T-helper 9 cell (primary cell): ENCODE data around the gene LEPROT.
"Not testable (repeated sequence)": the region's sequence is repeated elsewhere in the genome, so short reads cannot be mapped to it uniquely, and the experiment has no call there.

Experiments
- DNase-seq: peaks from one replicate; pipeline ENCODE4 v3.0.0-alpha.2; 2020
- total RNA-seq, 2 donors: gene quantifications; one replicate each; lab custom pipeline; 2026; lab: John Stamatoyannopoulos, UW

The LEPROT gene, protein sequence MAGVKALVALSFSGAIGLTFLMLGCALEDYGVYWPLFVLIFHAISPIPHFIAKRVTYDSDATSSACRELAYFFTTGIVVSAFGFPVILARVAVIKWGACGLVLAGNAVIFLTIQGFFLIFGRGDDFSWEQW
- total RNA-seq, result 16.7 to 31.2 reads per million in 2 donors

DNA sequence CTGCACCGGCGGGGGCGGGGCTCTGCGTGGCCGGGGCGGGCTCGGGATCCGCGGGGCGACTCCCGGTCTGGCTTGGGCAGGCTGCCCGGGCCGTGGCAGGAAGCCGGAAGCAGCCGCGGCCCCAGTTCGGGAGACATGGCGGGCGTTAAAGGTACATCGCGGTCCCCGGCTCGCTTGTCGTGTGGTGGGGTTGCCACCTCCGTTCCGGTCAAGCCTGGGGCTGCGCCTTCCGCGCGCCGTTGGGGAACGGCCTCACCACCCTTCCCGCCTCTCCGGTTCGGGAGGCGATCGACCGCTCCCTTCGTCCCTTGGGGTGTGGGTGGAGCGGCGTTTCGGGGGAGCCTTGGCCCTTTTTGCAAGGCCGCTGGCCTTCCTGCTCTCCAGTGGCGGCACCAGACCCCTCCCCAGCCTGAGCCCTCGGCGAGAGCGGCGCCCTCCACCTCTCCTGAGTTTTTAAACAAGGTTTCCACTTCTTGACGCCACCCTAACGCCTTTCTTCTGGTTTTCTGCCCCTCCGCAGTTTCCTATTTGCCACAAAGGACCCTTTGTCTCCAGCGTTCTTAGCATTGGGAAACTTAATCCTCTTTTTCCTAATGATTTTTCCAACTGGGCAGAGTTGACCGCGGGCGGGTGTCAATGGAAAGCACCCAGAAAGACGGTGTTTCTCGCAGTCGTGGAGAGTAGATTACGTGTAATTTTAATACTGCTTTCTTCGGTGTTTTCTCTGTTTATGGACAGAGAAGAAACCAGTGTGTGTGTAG, at the start of gene LEPROT, which contains the start of gene LEPR:
Gene LEPROT, plus strand, starts transcription at position 79 of the 761 bp plus-strand sequence. Its CDS starts 57 bp downstream, at position 136.
Gene LEPR, plus strand, starts transcription at position 79 of the 761 bp plus-strand sequence. CDS start 144,898 bp downstream, outside the sequence.
- DNase-seq, result no peak

DNA sequence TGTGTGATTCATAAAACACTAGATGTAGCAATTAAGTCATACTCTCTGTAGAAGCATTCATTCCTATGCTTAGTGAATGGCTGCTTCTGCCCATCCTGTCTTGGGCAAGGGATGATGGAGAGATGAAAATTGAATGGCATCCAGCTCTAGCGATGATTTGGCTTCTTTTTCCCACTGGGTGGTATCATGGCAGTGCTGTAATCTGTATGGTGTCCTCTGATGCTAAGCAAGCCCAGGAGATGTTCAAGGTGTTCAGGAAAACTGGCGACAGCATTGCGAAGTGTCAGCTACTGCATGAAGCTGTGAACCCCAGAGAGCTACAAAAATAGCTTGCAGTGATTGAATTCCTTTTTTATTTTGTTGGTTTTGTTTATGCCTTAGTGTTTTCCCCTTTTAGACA, 48.9 kb upstream of the LEPROT start:
- no peak for DNase-seq

DNA sequence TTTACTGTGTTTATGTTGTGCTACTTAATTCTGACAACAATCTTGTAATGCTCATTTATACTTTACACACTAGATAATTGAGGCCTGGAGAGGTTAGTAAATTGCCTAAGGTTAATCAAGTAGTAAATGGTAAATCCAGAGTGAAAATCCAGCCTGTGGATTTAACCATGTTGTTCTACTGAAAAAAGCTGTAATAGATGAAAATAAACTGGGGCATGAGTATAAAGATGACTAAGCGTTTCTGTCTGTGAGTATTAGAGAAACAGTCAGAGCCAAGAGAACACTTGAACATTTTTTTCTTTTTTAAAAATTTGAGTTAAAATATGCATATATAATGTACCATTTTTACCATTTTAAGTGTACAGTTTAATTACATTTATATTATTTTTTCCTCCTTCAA, 47.9 kb upstream of the LEPROT start:
- DNase-seq, result no peak

DNA sequence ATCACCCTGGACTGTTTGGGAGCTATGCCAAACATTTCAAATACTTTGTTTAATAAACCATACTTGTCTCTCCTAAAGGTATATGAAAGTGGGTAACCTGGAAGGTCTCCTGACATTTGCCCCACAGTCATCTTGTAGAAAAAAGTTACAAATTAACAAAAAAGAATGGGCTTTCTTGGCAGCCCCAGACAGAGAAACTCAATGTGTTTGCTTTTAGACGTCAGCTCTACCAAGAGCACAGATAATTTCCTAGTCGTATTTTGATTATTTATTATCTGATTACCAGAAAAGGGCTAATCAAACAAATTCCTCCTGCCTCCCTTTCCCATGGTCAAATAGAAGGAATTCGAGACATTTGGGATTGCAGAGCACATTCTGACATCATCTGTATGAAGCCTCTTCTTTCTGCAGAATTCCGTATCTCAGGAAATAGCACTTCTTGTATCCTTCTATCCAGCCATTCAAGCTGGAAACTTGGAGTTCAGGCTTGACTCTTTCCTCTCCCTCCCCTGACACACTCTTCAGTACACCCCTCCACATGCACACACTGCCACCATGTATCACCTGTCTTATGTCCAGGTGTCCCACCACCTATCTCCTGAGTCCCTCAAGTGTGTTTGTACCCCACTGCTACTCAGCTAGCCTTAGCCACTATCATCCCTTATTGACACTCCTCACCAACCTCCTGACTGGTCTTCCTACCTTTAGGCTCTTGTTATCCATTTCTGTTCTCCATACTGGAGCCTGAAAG, 42.8 kb upstream of the LEPROT start:
- DNase-seq, result no peak

DNA sequence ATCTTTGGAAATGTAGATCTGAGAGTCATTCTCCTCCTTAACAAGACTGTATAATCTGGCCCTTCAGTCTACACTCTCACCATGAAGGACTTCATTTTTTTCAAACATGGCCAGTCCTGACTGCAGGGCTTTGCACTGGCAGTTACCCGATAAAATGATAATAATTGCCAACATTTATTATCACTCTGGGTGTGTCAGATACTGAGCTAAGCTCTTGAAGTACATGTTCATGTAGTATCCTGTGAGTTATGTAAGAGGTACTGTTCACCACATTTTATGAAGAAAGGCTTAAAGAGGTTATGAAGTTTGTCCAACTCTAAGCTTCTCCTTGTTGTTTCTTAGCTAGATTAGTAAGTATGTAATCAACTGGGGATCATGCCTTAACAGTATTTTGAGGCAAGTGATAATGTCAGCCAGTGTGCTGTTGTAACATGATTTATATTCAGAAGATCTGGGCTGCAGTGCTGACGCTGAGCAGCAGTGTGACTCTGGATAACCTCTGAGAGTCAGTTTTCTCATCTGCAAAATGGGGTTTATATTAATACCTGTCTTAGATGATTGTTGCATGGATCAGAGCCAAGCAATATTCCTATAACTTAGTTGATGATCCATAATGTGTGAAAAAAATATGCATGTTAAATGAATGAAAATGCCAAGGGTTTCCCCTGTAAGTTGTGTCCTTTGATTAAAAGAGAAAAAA, 42.1 kb upstream of the LEPROT start:
- DNase-seq, result no peak

DNA sequence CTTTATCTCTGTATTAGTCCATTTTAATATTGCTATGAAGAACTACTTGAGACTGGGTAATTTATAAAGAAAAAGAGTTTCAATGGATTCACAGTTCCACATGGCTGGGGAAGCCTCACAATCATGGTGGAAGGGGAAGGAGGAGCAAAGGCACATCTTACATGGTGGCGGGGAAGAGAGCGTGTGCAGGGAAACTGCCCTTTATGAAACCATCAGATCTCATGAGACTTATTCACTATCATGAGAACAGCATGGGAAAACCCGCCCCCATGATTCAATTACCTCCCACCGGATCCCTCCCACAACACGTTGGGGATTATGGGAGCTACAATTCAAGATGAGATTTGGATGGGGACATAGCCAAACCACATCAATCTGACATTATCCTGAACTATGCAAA, 36.0 kb upstream of the LEPROT start:
- DNase-seq, result not testable (repeated sequence)

DNA sequence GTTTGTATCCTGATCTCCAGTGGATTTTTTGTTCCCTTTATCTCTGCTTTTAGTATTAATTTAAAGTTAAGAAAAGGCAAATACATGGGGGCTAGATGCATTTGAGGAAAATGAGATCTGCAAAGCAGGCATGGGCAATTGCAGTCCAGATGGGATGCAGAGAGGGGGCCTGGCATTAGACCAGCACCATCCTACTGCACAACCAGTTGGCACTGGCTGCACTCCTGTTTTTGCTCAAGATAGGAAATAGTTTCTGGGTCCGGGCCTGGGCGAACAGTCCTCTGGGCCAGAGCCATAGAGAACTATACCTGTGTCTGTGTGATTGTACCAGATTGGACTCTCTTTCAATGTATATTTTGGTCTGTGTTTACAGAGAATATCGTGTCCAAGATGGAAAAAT, 34.0 kb upstream of the LEPROT start:
- no peak for DNase-seq

DNA sequence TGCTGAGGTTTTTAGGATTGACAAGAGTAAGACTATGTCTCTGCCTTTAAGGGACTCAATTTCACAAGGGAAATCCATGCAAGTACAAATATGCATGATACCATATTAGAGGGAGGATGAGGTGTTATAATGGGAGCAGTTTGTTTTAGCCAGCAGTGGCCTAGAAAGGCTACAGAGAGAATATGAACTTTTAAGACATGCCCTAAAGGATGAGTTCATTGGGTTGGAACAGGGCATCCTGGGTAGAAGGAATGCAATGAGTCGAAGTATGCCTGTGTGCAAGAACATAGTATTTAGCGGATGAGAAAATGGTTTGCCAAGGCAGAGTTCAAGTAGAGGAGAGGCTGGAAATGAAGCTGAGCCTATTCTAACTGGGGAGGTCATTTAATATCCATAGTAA, 32.6 kb upstream of the LEPROT start:
- DNase-seq, result no peak

DNA sequence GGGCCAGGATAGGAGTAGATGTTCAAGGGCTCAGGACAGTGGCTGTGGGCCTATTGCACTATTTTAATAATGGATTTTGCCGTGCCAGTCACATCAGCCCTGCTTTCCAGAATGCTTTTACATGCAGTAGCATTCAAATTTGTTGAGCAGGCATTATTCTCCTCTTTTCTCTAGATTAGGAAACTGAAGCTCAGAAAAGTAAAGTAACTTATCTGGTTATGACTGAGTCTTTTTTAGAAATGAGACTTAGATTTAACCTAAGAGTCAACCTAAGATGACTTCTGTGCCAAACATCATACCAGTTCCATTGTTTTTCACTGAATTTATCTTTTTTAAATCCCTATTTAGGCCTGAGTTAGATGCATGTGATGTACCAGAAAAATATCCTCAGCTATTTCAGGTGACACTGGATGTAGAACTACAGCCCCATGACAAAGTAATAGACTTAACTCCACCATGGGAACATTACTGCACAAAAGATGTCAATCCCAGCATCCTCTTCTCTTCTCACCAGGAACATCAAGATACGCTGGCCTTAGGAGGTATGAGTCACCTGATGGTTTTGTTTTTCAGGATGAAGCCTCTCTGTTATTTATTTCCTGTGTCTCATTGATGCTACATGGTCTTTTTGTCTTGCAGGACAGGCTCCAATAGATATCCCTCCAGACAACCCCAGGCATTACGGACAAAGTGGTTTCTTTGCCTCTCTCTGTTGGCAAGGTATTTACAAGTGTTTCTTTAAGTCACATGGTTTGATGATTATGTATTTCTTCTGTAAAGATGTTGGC, 31.4 kb upstream of the LEPROT start:
- DNase-seq, result no peak

DNA sequence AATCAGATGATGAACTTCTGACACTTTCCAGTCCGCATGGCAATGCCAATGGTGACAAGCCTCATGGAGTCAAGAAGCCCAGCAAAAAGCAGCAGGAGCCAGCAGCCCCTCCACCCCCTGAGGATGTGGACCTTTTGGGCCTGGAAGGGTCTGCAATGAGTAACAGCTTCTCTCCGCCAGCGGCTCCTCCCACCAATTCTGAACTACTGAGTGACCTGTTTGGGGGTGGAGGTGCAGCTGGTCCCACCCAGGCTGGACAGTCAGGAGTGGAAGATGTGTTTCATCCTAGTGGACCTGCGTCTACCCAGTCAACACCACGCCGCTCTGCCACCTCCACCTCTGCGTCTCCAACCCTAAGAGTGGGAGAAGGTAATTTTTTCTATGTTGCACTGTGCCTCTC, 28.0 kb upstream of the LEPROT start:
- DNase-seq, result no peak

DNA sequence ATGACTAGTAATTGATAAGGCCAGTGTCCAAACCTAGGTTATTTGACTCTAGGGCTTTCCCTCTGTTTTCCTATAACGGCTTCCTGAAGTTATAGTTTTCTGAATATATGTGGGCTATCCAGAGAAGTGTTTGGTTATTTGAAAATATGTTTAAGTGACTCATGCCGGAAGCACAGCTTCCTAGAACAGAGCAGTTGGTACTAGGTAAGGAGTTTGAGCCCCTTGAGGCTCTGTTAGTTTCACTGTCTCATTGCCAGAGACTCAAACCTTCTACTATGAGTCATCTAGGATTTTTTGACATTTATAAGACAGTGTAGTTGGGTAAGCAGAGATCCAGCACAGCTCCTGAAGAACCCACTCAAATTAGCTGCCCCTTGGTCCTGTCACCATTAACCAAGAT, 27.1 kb upstream of the LEPROT start:
- no peak for DNase-seq

DNA sequence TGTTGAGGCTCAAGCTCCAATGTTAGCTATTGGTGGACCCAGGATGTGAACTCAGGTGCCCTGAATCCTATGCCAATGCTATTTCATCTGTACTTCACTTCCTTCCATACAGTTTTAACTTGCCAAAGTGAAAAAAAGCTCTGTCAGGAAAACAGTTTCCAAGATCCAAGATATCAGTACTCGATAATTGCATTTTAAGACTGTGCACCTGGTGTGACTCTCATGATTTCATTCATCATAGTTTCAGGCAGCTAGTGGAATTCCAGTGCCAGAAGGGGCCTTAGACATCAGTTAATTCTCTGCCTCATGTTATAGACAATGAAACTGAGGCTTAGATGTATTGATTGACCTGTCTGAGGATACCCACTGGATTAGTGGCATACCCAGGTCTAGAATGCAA, 26.5 kb upstream of the LEPROT start:
- no peak for DNase-seq

DNA sequence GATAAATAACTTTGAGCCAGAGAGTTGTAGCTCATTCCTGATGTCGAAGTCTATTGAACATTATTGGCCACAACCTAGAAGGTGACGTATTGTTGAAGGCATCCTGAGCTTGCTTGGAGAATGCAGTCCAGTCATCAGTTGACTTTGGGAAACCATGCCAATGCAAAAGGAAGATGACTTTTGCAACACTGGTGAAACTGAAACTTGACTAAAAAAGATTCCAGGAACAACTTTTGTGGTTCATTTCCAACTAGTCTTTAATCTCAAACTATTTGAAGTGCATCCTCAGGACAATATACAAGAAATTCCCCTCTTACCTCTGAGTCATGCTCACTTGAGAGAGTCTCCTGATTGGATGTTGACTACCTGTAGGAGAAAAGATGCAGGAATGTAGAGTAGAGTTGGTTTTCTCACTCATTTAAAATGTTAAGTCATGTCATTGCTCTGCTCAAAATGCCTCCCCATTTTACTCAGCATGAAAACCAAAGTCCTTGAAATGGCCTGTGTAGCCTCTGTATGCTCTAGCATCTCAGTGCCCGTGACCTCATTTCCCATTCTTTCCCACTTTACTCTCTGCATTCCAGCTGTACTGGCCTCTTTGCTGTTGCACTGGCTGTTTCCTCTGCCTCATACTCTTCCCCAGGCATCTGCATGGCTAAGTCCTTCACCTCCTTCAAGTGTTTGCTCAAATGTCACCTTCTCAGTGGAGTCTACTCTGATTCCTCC, 24.4 kb upstream of the LEPROT start:
- no peak for DNase-seq

DNA sequence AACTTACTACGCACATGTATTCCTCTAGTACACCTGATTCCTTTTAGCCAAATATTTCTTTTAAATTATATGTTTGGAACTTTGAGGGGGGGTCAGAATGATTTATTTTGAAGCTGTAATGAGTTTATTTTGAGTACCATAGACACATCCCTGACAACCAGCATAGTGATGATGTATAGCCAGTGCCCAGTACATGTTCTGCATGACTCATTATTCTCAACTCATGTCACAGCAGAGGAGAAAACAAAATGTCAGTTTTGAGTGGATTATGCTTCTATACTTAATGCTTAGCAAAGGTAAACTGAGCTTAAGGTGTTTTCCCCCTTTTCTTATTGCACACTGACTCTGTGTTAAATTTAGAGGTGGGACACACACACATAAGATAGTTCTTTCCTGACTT, 22.4 kb upstream of the LEPROT start:
- DNase-seq, result no peak

DNA sequence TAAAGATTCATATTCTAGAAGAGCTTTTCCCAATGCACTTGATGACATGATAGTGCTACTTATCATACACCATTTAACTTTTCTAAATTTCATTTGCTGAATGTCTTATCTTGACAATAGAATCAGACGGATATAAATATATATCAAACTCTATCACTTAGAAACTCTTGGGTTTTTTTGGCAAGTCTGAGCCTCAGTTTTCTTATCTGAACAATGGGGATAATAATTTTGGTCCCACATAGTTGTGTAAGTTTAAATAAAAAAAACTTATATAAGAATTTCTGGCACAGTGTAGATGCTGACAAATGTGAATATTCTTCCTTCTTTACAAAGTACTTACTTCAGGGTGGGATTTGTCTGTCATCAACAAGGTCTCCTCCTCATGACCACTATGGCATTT, 21.5 kb upstream of the LEPROT start:
- no peak for DNase-seq

DNA sequence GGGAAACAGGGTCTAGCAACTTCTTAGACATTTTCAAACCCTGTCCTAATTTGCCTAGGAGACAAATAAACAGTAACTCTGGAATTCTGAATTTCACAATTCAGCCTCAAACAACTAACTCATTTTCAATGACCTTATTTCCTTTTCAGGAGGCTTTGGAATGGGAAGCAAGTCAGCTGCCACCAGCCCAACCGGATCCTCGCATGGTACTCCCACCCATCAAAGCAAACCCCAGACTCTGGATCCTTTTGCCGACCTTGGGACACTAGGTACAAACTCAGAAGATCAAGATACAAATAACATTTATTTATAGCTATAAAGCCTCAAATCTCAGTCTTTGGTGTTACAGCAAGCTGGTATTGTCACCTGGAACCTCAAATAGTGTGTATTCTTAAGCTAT, 18.9 kb upstream of the LEPROT start:
- DNase-seq, result no peak

DNA sequence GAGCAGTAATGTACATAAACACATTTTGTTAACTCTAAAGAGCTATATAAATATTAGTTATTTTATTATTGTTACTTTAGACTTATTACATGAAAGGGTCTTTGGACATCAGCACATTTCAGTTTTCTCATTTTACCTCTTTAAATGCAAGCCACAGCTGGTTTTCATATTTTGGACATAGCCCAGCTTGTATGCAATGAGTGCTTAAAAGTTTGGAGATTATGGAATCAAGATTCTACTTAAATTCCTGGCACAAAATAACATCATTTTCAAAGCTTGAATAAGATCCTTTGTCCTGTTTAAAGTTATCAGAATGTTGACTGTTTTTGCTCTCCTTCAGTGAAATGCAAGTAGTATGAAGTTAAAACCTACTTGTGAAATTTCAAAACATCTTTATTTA, 15.5 kb upstream of the LEPROT start:
- no peak for DNase-seq

DNA sequence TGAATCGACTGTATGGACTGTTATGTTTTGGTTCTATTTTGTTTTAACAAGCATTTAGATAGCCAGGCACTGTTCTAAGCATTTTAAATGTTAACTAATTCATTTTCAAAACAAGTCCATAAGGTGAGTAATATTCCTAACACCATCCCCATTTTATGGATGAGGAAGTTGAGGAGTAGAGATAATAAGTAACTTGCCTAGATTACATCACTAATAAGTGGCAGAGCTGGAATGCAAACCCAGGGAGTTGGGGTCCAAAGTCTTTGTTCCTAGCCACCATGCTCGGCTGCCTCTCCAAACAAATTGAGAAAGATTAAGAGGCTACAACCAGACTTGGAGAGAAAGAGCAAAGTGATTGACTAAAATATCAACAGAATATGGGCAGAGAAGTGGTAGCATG, 12.6 kb upstream of the LEPROT start:
- no peak for DNase-seq

DNA sequence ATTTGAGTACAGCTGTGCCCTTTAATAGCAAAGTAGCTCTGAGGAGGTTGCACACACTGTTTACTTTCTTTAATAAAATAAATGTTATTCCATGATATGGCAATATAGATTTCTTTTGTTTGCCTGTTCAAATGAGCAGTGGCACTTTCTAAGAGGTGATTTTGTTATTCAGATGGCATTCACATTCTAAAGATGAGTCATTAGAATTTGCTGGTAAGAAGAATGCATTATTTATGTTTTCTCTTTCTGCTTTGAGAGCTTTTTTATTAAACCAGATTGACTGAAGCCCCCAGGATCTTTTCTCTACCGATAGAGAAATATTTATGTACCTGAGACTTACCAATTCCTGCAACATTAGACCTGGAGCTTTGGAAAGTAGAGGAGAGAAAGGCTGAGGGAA, 11.2 kb upstream of the LEPROT start:
- no peak for DNase-seq

DNA sequence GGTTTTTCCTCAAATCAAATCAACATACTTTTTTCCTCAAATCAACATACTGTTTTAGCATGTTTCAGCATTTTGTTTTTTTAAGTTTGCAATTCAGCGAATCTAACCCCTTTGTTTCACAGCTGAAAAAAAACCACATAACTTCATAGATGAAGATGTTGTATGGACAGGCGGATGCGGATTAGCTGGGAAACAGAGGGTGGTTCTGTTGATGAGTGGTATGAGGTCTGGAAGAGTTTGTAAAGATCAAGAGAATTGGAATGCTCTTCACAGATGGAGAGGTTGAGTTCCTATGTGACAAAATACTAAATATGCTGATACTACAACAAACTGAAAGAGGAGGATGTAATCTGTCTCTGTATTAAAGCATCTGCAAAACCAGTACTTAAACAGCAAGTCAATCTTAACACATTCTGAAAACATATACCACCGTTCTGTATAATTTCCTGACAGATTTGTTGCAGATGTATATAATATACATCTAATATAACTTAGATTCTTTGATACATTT, 10.6 kb upstream of the LEPROT start:
- no peak for DNase-seq

DNA sequence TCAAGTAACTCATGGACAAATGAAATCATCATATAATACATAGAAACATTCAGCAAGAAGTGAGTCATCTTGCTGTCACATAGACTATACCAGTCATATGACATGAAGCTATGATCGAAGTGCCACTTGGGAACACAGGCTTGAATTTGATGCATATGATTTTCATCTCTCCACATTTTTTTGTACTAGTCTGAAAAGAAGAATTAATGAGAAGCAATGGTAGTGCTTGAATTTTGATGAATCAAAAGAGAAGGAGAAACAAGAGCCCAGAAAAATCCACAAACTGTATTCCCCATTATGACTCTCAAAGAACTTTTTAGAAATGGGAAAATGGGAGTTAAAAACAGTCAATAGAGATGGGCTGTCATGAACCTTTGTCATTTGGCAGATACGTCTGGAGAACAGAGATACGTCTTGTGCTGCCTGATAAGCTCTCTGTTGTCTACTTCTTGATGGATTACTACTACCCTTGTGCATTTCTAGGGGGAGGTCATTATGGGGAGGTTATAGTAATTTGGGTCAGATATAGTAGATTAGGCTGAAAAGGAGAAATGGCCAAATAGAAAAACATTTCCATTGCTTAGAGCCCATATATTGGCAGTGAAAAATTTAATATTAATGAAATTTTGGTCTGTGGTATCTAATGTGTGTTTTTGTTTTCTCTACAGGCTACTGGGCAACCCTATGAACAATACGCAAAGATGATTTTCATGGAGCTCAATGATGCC, 8.0 kb upstream of the LEPROT start:
- no peak for DNase-seq
